ENCODE results near the gene RAD52. TPM values are rescaled to one million over a fixed set of nuclear protein-coding genes. Genes with fewer than 3 reads are reported as not detected.

Gene RAD52
- total and polyA plus RNA-seq, 2 donors (not counting 1 experiment from before 2014, with no cell fraction given): 22.9 to 27.6 TPM

GRCh38 chr12:897386-897785 lies 52.1 kb downstream of the RAD52 start:
- Mint-ChIP-seq H3K27ac (no peak overlapping the region), H3K4me1 (no peaks in the 10 kb centered on the region), H3K27me3 (no peaks in the 10 kb centered on the region), H3K4me3 (no peak overlapping the region), H3K9me3 (ENCODE audit: insufficient read depth) (no peaks in the 10 kb centered on the region)
- Histone ChIP-seq H3K9me3 (ENCODE audit: control extremely low read depth in 1 of 3, control insufficient read depth in 2 of 3, insufficient read depth in 1 of 3, low read length in 2 of 3) (no peaks in the 10 kb centered on the region), H3K4me3 (ENCODE audit: control extremely low read depth in 1 of 5, extremely low read depth in 1 of 5, insufficient read depth in 1 of 5, low read depth in 2 of 5, low read length in 4 of 5) (no peak overlapping the region), H3K4me1 (ENCODE audit: control insufficient read depth in 2 of 2, insufficient read depth in 2 of 2, low read length in 2 of 2) (no peaks in the 10 kb centered on the region), H3K27me3 (replicated peaks in 1 of 4; ENCODE audit: control extremely low read depth in 1 of 4, control insufficient read depth in 3 of 4, insufficient read depth in 4 of 4, low read length in 3 of 4) (no peaks in the 10 kb centered on the region), H2AFZ (ENCODE audit: insufficient read depth, low read depth, low read length, poor library complexity, severe bottlenecking) (no peak overlapping the region), H3K36me3 (replicated peaks in 1 of 2; ENCODE audit: control extremely low read depth in 1 of 2, control insufficient read depth in 1 of 2, extremely low read depth in 1 of 2, insufficient read depth in 2 of 2, low read length in 1 of 2) (peaks cover 12 to 65% of the 10 kb centered on the region in 2 experiments), H3K79me2 (ENCODE audit: control insufficient read depth, insufficient read depth, low read length) (no peaks in the 10 kb centered on the region), H3K4me2 (replicated peaks; ENCODE audit: low read depth, low read length, poor library complexity, severe bottlenecking) (no peak overlapping the region), H4K20me1 (ENCODE audit: control insufficient read depth, insufficient read depth, low read length, poor library complexity, severe bottlenecking) (no peaks in the 10 kb centered on the region), H3K27ac (ENCODE audit: low read length in 2 of 2) (no peak overlapping the region), H3K9ac (ENCODE audit: low read length) (no peak overlapping the region)
- CTCF ChIA-PET: interaction anchor here (1.2 kb wide), 1 partner anchor 23 kb away, joined by 3 read pairs; no protein-coding TSS in a partner anchor
- 95% methylated on average over 4 of the region's 4 CpGs for WGBS (ENCODE audit: insufficient coverage)
- DNase-seq (no peak), ATAC-seq (ENCODE audit: low read depth) (no peak)
- intact Hi-C loops (cut with micrococcal nuclease): no loop called here
- POLR2A ChIA-PET: no interaction called here
- TF ChIP-seq EZH2 (IDR thresholded peaks at IDR 0.05; ENCODE audit: borderline replicate concordance, insufficient read depth, low read depth, low read length, poor library complexity, severe bottlenecking) (no peak), CTCF (IDR thresholded peaks at IDR 0.05) (no peak)

- H3K27ac Mint-ChIP-seq: no peak overlapping the region
- 80% methylated on average over 4 of the region's 4 CpGs for WGBS (ENCODE audit: insufficient coverage)
- no peak overlapping the region for H3K27ac ChIP-seq (ENCODE audit: low read length in 2 of 2)
- H4K20me1 ChIP-seq (ENCODE audit: control insufficient read depth, insufficient read depth, low read length, poor library complexity, severe bottlenecking): no peaks in the 10 kb centered on the region
- H3K4me3 ChIP-seq (ENCODE audit: control extremely low read depth in 1 of 5, extremely low read depth in 1 of 5, insufficient read depth in 1 of 5, low read depth in 2 of 5, low read length in 4 of 5): no peak overlapping the region
- no peaks in the 10 kb centered on the region for H3K79me2 ChIP-seq (ENCODE audit: control insufficient read depth, insufficient read depth, low read length)
- DNase-seq (no peak), ATAC-seq (ENCODE audit: low read depth) (no peak)
- TF ChIP-seq CTCF (IDR thresholded peaks at IDR 0.05): no peak
- TF ChIP-seq EZH2 (IDR thresholded peaks at IDR 0.05; ENCODE audit: borderline replicate concordance, insufficient read depth, low read depth, low read length, poor library complexity, severe bottlenecking): no peak
- peaks cover 12 to 58% of the 10 kb centered on the region in 2 experiments for H3K36me3 ChIP-seq (replicated peaks in 1 of 2; ENCODE audit: control extremely low read depth in 1 of 2, control insufficient read depth in 1 of 2, extremely low read depth in 1 of 2, insufficient read depth in 2 of 2, low read length in 1 of 2)
- ChIA-PET CTCF (interaction anchor here (0.6 kb wide), 1 partner anchor 282 kb away, joined by 3 read pairs; no protein-coding TSS in a partner anchor), POLR2A (no interaction called here)
- H3K27me3 ChIP-seq (replicated peaks in 1 of 4; ENCODE audit: control extremely low read depth in 1 of 4, control insufficient read depth in 3 of 4, insufficient read depth in 4 of 4, low read length in 3 of 4): no peaks in the 10 kb centered on the region
- H3K9me3 ChIP-seq (ENCODE audit: control extremely low read depth in 1 of 3, control insufficient read depth in 2 of 3, insufficient read depth in 1 of 3, low read length in 2 of 3): no peaks in the 10 kb centered on the region
- no peaks in the 10 kb centered on the region for H3K9me3 Mint-ChIP-seq (ENCODE audit: insufficient read depth)
- no peak overlapping the region for H3K9ac ChIP-seq (ENCODE audit: low read length)
- intact Hi-C loops (cut with micrococcal nuclease): no loop called here
- no peaks in the 10 kb centered on the region for H3K27me3 Mint-ChIP-seq
- H3K4me3 Mint-ChIP-seq: no peak overlapping the region
- no peaks in the 10 kb centered on the region for H3K4me1 Mint-ChIP-seq
- no peaks in the 10 kb centered on the region for H3K4me1 ChIP-seq (ENCODE audit: control insufficient read depth in 2 of 2, insufficient read depth in 2 of 2, low read length in 2 of 2)
- H2AFZ ChIP-seq (ENCODE audit: insufficient read depth, low read depth, low read length, poor library complexity, severe bottlenecking): no peak overlapping the region
- H3K4me2 ChIP-seq (replicated peaks; ENCODE audit: low read depth, low read length, poor library complexity, severe bottlenecking): no peak overlapping the region
Measured at GRCh38 chr12:896031-896430, 53.5 kb downstream of the RAD52 start.
